Erythroblast (primary cell): ENCODE data around the gene RIOK3.

Source experiments
- GATA1 ChIP-seq: IDR thresholded peaks from 2 replicates; pipeline ENCODE4 v1.6.1; 2011; ENCODE audit warnings: low read depth, mild to moderate bottlenecking, control low read depth, low read length, moderate library complexity
- POLR2A ChIP-seq: IDR thresholded peaks from 2 replicates; pipeline ENCODE4 v1.6.1; 2011; ENCODE audit warnings: mild to moderate bottlenecking, low read length

GRCh38 chr18:23521271-23521670, 68.2 kb downstream of the RIOK3 start:
- TF ChIP-seq POLR2A: no peak
- TF ChIP-seq GATA1: no peak
